GM13976 (cell line): ENCODE measurements around the gene NDRG2.

Source experiments
- DNase-seq: peaks from one replicate; pipeline ENCODE4 v3.0.0; 2012; ENCODE audit warnings: low spot score
- in situ Hi-C: fragments of 300-500 bp; cut with MboI; formaldehyde crosslinking; loops from one replicate; pipeline ENCODE4 v1.12.0; 2022; ENCODE audit warnings: low sequenced_read_pairs, mixed read lengths, inconsistent platforms; ENCODE audit not compliant: unreplicated experiment
- TF ChIP-seq, protein P1 (sequence below): IDR thresholded peaks from 2 replicates; pipeline ENCODE4 v1.5.1; 2012; ENCODE audit warnings: borderline replicate concordance, mild to moderate bottlenecking; ENCODE audit not compliant: insufficient read depth; ENCODE audit errors: extremely low read depth, missing control alignments, control extremely low read depth

NDRG2 gene

DNA sequence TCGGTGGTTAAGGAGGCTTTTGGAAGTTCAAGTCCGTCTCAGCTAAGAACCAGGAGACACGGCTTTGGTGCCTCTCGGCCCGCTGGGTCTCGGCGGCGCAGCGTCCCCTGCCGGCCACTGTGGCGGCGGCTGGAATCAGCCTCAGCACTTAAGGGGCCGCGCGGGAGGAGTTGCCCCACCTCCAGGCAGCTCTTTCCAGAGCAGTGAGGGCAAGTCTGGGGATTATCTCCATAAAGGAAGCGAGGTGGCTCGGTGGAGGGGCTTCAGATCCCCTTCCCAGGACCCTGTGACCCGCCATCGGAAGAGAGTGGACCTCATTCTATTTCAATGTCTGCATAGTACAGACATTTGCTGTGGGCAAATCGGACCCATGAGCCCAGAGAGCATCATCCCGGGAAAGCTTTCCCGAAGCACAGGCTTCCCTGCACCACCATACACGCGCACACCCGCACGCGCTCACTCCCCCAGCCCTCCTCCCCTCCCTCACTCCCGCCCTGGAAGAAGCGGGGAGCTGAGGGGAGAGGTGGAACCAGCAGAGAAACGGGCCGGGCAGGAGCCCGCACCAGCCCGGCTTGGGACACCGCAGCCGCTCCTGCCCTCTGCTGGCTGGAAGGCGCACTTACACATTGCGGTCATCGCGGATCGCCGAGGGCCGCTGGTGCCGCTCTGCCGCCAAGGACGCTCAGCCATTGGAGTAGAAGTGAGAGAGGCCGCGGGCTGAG, 53.7 kb downstream of the NDRG2 start:
- DNase-seq: peak; percentile 88
- in situ Hi-C loops: no loop called here
- TF ChIP-seq, protein P1, sequence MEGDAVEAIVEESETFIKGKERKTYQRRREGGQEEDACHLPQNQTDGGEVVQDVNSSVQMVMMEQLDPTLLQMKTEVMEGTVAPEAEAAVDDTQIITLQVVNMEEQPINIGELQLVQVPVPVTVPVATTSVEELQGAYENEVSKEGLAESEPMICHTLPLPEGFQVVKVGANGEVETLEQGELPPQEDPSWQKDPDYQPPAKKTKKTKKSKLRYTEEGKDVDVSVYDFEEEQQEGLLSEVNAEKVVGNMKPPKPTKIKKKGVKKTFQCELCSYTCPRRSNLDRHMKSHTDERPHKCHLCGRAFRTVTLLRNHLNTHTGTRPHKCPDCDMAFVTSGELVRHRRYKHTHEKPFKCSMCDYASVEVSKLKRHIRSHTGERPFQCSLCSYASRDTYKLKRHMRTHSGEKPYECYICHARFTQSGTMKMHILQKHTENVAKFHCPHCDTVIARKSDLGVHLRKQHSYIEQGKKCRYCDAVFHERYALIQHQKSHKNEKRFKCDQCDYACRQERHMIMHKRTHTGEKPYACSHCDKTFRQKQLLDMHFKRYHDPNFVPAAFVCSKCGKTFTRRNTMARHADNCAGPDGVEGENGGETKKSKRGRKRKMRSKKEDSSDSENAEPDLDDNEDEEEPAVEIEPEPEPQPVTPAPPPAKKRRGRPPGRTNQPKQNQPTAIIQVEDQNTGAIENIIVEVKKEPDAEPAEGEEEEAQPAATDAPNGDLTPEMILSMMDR: peak; percentile 96

DNA sequence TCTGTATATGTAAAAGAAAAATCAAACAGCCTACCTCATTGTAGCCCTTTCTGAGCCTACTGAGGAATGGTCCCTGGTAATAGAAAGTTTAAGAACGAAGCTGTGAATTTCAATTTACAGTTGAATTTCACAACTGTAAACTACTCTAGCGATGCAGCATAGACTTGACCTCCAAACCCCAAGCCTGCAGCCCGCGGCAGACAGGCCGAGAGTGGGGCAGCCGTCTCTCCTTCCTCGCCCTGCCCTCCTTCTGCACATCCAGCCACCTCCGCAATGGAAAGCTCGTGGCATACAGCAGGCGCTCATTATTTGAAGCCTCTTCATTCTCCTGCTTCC, 54.2 kb downstream of the NDRG2 start:
- TF ChIP-seq, protein P1: no peak
- DNase-seq: no peak
- in situ Hi-C loops: no loop called here

DNA sequence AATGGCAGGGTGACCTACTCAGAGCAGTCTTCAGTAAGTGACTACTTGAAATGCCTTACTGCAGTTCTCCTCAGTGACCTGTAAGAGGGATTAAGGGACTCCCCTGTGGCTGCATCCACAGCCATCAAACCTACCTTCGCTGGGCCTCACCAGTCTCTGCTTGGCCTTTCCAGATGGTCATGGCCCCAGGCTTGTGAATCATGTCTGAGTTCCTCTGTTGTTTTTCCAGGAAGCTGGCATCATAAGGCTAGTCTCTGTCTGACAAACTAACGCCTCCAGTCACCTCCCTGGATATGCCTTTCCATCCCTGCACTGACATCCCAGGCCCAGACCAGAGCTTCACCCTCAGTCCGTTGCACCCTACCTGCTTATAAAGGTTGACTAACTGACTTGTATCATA, 55.5 kb downstream of the NDRG2 start:
- TF ChIP-seq, protein P1: no peak
- no peak for DNase-seq
- in situ Hi-C loops: loop anchor here (10.0 kb wide), 2 partner anchors 115 to 265 kb away; no protein-coding TSS in a partner anchor
